Hepatocyte (in vitro differentiated cells): ENCODE results near the gene RBM6. TPM values are rescaled to one million over a fixed set of nuclear protein-coding genes. Genes with fewer than 3 reads are reported as not detected.

ENCODE experiments used
- DNase-seq: peaks from one replicate; pipeline ENCODE4 v3.0.0-alpha.2; 2016; ENCODE audit warnings: low spot score
- H2AFZ ChIP-seq: fragments of 200-600 bp; sonication (generic); 2 replicates; pipeline ENCODE4 v1.6.0; 2016; ENCODE audit warnings: antibody characterized with exemption, mild to moderate bottlenecking
- H3K27ac ChIP-seq: fragments of 200-600 bp; sonication (generic); 2 replicates; pipeline ENCODE4 v1.5.1; 2016; ENCODE audit warnings: mild to moderate bottlenecking
- H3K27me3 ChIP-seq: fragments of 200-600 bp; sonication (generic); 2 replicates; pipeline ENCODE4 v1.6.1; 2016
- H3K36me3 ChIP-seq: fragments of 200-600 bp; sonication (generic); replicated peaks from 2 replicates; pipeline ENCODE4 v1.5.1; 2016; ENCODE audit warnings: low read depth; ENCODE audit not compliant: insufficient read depth
- H3K4me1 ChIP-seq: fragments of 200-600 bp; sonication (generic); 2 replicates; pipeline ENCODE4 v1.5.1; 2016; ENCODE audit warnings: mild to moderate bottlenecking, moderate library complexity; ENCODE audit not compliant: insufficient read depth
- H3K4me2 ChIP-seq: fragments of 200-600 bp; sonication (generic); 2 replicates; pipeline ENCODE4 v1.6.0; 2016
- H3K4me3 ChIP-seq: fragments of 200-600 bp; sonication (generic); 2 replicates; pipeline ENCODE4 v1.5.1; 2016; ENCODE audit warnings: mild to moderate bottlenecking
- H3K79me2 ChIP-seq: fragments of 200-600 bp; sonication (generic); 2 replicates; pipeline ENCODE4 v1.6.0; 2017; ENCODE audit warnings: mild to moderate bottlenecking
- H3K9me2 ChIP-seq: fragments of 200-600 bp; sonication (generic); replicated peaks from 2 replicates; pipeline ENCODE4 v1.6.0; 2017; ENCODE audit warnings: mild to moderate bottlenecking; ENCODE audit not compliant: insufficient read depth
- H3K9me3 ChIP-seq: fragments of 200-600 bp; sonication (generic); 2 replicates; pipeline ENCODE4 v1.5.1; 2016; ENCODE audit warnings: low read depth, mild to moderate bottlenecking
- H4K20me1 ChIP-seq: fragments of 200-600 bp; sonication (generic); 2 replicates; pipeline ENCODE4 v1.6.0; 2016; ENCODE audit warnings: mild to moderate bottlenecking; ENCODE audit not compliant: insufficient read depth, poor library complexity, severe bottlenecking
- CTCF ChIP-seq: fragments of 200-600 bp; sonication (generic); IDR thresholded peaks from 2 replicates; pipeline ENCODE4 v1.5.1; 2016; ENCODE audit warnings: antibody characterized with exemption, mild to moderate bottlenecking; ENCODE audit not compliant: poor library complexity
- EZH2 ChIP-seq: fragments of 200-600 bp; sonication (generic); IDR thresholded peaks from 2 replicates; pipeline ENCODE4 v1.6.1; 2016; ENCODE audit warnings: antibody characterized with exemption, mild to moderate bottlenecking, borderline replicate concordance
- EZH2phosphoT487 ChIP-seq: fragments of 200-600 bp; sonication (generic); IDR thresholded peaks from one replicate; pipeline ENCODE4 v1.6.1; 2018; ENCODE audit warnings: antibody characterized with exemption, mild to moderate bottlenecking, low read depth, moderate library complexity; ENCODE audit not compliant: unreplicated experiment, severe bottlenecking
- WGBS: methylation state at CpG from one replicate; pipeline ENCODE4 v1.1.6; 2016; ENCODE audit warnings: low lambda C conversion rate; ENCODE audit errors: missing lambda C conversion rate; 5-methylcytosine and 5-hydroxymethylcytosine counted together
- polyA plus RNA-seq: library from polyadenylated mRNA; unstranded; fragments of >200 nt; fragmentation: Nextera tagmentation; extraction: Ambion mirVana; gene quantifications from 2 replicates; pipeline ENCODE4 v1.2.1, GENCODE V29; 2016
- total RNA-seq: library from RNA; depleted of rRNA; stranded (reverse); fragments of >200 nt; gene quantifications from 2 replicates; pipeline ENCODE4 v1.2.3, GENCODE V29; 2014

RBM6 gene
- total and polyA plus RNA-seq, 2 experiments from 2014 or later, result 47.2 to 69.0 TPM

GRCh38 chr3:50050361-50050760 lies 110.4 kb downstream of the RBM6 start:
- Histone ChIP-seq H3K36me3 (peaks cover 5% of the 10 kb centered on the region), H3K4me2 (no peak overlapping the region)
- DNase-seq, result no peak

GRCh38 chr3:50057756-50058155 lies 117.8 kb downstream of the RBM6 start:
- H3K27ac ChIP-seq, result no peak overlapping the region
- no peaks in the 10 kb centered on the region for H3K9me3 ChIP-seq
- 96% methylated on average over 6 of the region's 6 CpGs for WGBS
- H3K27me3 ChIP-seq, result no peaks in the 10 kb centered on the region
- H3K79me2 ChIP-seq, result no peaks in the 10 kb centered on the region
- H3K4me1 ChIP-seq, result no peaks in the 10 kb centered on the region
- no peaks in the 10 kb centered on the region for H3K9me2 ChIP-seq
- no peak for DNase-seq
- no peaks in the 10 kb centered on the region for H4K20me1 ChIP-seq
- H3K4me2 ChIP-seq, result no peak overlapping the region
- H3K36me3 ChIP-seq, result no peaks in the 10 kb centered on the region
- H3K4me3 ChIP-seq, result no peak overlapping the region
- H2AFZ ChIP-seq, result no peak overlapping the region
- no peak for TF ChIP-seq CTCF
- no peak for TF ChIP-seq EZH2phosphoT487
- no peak for TF ChIP-seq EZH2

More at GRCh38 chr3:50050361-50050760, 110.4 kb downstream of the RBM6 start:
- Histone ChIP-seq H3K4me1 (no peaks in the 10 kb centered on the region), H4K20me1 (no peaks in the 10 kb centered on the region), H3K4me3 (no peak overlapping the region), H3K27me3 (no peaks in the 10 kb centered on the region), H3K79me2 (no peaks in the 10 kb centered on the region), H3K9me2 (no peaks in the 10 kb centered on the region), H2AFZ (no peak overlapping the region), H3K27ac (peak overlapping the region; percentile 16), H3K9me3 (no peaks in the 10 kb centered on the region)
- TF ChIP-seq EZH2phosphoT487, result no peak
- TF ChIP-seq CTCF, result no peak
- no peak for TF ChIP-seq EZH2

- no peaks in the 10 kb centered on the region for H3K9me3 ChIP-seq
- H3K4me3 ChIP-seq, result no peak overlapping the region
- 90% methylated on average over 2 of the region's 2 CpGs for WGBS
- no peaks in the 10 kb centered on the region for H4K20me1 ChIP-seq
- no peaks in the 10 kb centered on the region for H3K79me2 ChIP-seq
- H3K27me3 ChIP-seq, result no peaks in the 10 kb centered on the region
- TF ChIP-seq EZH2phosphoT487 (no peak), EZH2 (no peak), CTCF (no peak)
- H3K9me2 ChIP-seq, result no peaks in the 10 kb centered on the region
- no peaks in the 10 kb centered on the region for H3K36me3 ChIP-seq
- no peaks in the 10 kb centered on the region for H3K4me1 ChIP-seq
- no peak for DNase-seq
- H2AFZ ChIP-seq, result no peak overlapping the region
- H3K4me2 ChIP-seq, result no peak overlapping the region
- no peak overlapping the region for H3K27ac ChIP-seq
Observed at GRCh38 chr3:50068134-50068533, 128.2 kb downstream of the RBM6 start.

GRCh38 chr3:50078091-50078490 lies 138.1 kb downstream of the RBM6 start:
- Histone ChIP-seq H3K4me2 (no peak overlapping the region), H3K36me3 (no peaks in the 10 kb centered on the region), H3K9me2 (no peaks in the 10 kb centered on the region), H4K20me1 (no peaks in the 10 kb centered on the region), H2AFZ (no peak overlapping the region), H3K9me3 (no peaks in the 10 kb centered on the region), H3K4me3 (no peak overlapping the region), H3K4me1 (no peaks in the 10 kb centered on the region), H3K79me2 (no peaks in the 10 kb centered on the region), H3K27me3 (no peaks in the 10 kb centered on the region), H3K27ac (no peak overlapping the region)
- 100% methylated on average over 1 of the region's 1 CpG for WGBS
- TF ChIP-seq EZH2 (no peak), EZH2phosphoT487 (no peak), CTCF (no peak)
- DNase-seq, result no peak
